ENCODE data around the gene TIMM44. TPM values are rescaled to one million over a fixed set of nuclear protein-coding genes. Genes with fewer than 3 reads are reported as not detected.

The TIMM44 gene
- total RNA-seq, 1 donor from 2014 or later = 116 TPM

GRCh38 chr19:7909471-7910067 is 33.9 kb downstream of the TIMM44 start:
- DNase-seq = no peak
- intact Hi-C loops (cut with DNase I) = no loop called here

GRCh38 chr19:7908742-7909461 is 34.6 kb downstream of the TIMM44 start:
- ATAC-seq (ENCODE audit: poor library complexity) = no peak
- intact Hi-C loops (cut with DNase I) = no loop called here
- no peak for DNase-seq

More at GRCh38 chr19:7909471-7910067, 33.9 kb downstream of the TIMM44 start:
- no peak for ATAC-seq (ENCODE audit: poor library complexity)

GRCh38 chr19:7908078-7908699 is 35.3 kb downstream of the TIMM44 start:
- no peak for ATAC-seq (ENCODE audit: poor library complexity)
- intact Hi-C loops (cut with DNase I) = no loop called here
- DNase-seq = no peak

GRCh38 chr19:7907544-7907943 is 35.9 kb downstream of the TIMM44 start:
- DNase-seq = no peak
- ATAC-seq (ENCODE audit: poor library complexity) = no peak
- intact Hi-C loops (cut with DNase I) = no loop called here

- intact Hi-C loops (cut with DNase I) = no loop called here
- ATAC-seq (ENCODE audit: poor library complexity) = no peak
Measured at GRCh38 chr19:7907122-7907521, 36.3 kb downstream of the TIMM44 start.

GRCh38 chr19:7905859-7906258 is 37.6 kb downstream of the TIMM44 start:
- intact Hi-C loops (cut with DNase I) = no loop called here
- no peak for ATAC-seq (ENCODE audit: poor library complexity)
- no peak for DNase-seq

More at GRCh38 chr19:7907122-7907521, 36.3 kb downstream of the TIMM44 start:
- DNase-seq = no peak

- no peak for ATAC-seq (ENCODE audit: poor library complexity)
- no peak for DNase-seq
- intact Hi-C loops (cut with DNase I) = no loop called here
Measured at GRCh38 chr19:7905268-7905667, 38.2 kb downstream of the TIMM44 start.

GRCh38 chr19:7904074-7905020 is 39.1 kb downstream of the TIMM44 start:
- ATAC-seq (ENCODE audit: poor library complexity) (peak; percentile 57), DNase-seq (peak; percentile 72)
- intact Hi-C loops (cut with DNase I) = no loop called here

- intact Hi-C loops (cut with DNase I) = no loop called here
- peak; percentile 100 for DNase-seq
- peak; percentile 92 for ATAC-seq (ENCODE audit: poor library complexity)
Measured at GRCh38 chr19:7903244-7904073, 40.0 kb downstream of the TIMM44 start, which contains the start of gene MAP2K7. TSS of gene MAP2K7 (plus strand) at chr19:7903877. CDS start at chr19:7903945, 68 bp downstream.

- intact Hi-C loops (cut with DNase I) = no loop called here
- ATAC-seq (ENCODE audit: poor library complexity) (no peak), DNase-seq (no peak)
Measured at GRCh38 chr19:7902796-7903243, 40.6 kb downstream of the TIMM44 start.

- DNase-seq (no peak), ATAC-seq (ENCODE audit: poor library complexity) (no peak)
- intact Hi-C loops (cut with DNase I) = no loop called here
Measured at GRCh38 chr19:7901337-7901736, 42.1 kb downstream of the TIMM44 start.

- no peak for ATAC-seq (ENCODE audit: poor library complexity)
- DNase-seq = no peak
- intact Hi-C loops (cut with DNase I) = no loop called here
Measured at GRCh38 chr19:7900931-7901330, 42.5 kb downstream of the TIMM44 start.

GRCh38 chr19:7900401-7900870 is 43.0 kb downstream of the TIMM44 start:
- DNase-seq (no peak), ATAC-seq (ENCODE audit: poor library complexity) (no peak)
- intact Hi-C loops (cut with DNase I) = no loop called here

GRCh38 chr19:7899751-7900378 is 43.6 kb downstream of the TIMM44 start:
- no peak for DNase-seq
- no peak for ATAC-seq (ENCODE audit: poor library complexity)
- intact Hi-C loops (cut with DNase I) = no loop called here

- ATAC-seq (ENCODE audit: poor library complexity) = no peak
- no peak for DNase-seq
- intact Hi-C loops (cut with DNase I) = no loop called here
Measured at GRCh38 chr19:7898967-7899366, 44.5 kb downstream of the TIMM44 start.

- DNase-seq = no peak
- intact Hi-C loops (cut with DNase I) = no loop called here
- ATAC-seq (ENCODE audit: poor library complexity) = no peak
Measured at GRCh38 chr19:7897292-7897691, 46.2 kb downstream of the TIMM44 start.

GRCh38 chr19:7895565-7895964 is 47.9 kb downstream of the TIMM44 start:
- intact Hi-C loops (cut with DNase I) = no loop called here
- DNase-seq (no peak), ATAC-seq (ENCODE audit: poor library complexity) (peak; percentile 11)
